D721Med (cell line): Measurements from ENCODE around the gene RAP1GDS1.
A peak's percentile ranks its signal among the peaks of the same experiment; 100 is the strongest.

Experiments used
- DNase-seq: peaks from one replicate; pipeline ENCODE4 v3.0.0; 2011; ENCODE audit warnings: low spot score; ENCODE audit not compliant: insufficient read length
- FAIRE-seq: peaks from 2 replicates; lab custom pipeline; 2011; peaks lifted over from hg19 to GRCh38; lab: Jason Lieb, UNC
- TF ChIP-seq, protein P1 (sequence below): IDR thresholded peaks from 2 replicates; pipeline ENCODE4 v1.5.1; 2012; ENCODE audit warnings: mild to moderate bottlenecking, control low read depth; ENCODE audit not compliant: insufficient read depth; ENCODE audit errors: missing control alignments

RAP1GDS1 gene

DNA sequence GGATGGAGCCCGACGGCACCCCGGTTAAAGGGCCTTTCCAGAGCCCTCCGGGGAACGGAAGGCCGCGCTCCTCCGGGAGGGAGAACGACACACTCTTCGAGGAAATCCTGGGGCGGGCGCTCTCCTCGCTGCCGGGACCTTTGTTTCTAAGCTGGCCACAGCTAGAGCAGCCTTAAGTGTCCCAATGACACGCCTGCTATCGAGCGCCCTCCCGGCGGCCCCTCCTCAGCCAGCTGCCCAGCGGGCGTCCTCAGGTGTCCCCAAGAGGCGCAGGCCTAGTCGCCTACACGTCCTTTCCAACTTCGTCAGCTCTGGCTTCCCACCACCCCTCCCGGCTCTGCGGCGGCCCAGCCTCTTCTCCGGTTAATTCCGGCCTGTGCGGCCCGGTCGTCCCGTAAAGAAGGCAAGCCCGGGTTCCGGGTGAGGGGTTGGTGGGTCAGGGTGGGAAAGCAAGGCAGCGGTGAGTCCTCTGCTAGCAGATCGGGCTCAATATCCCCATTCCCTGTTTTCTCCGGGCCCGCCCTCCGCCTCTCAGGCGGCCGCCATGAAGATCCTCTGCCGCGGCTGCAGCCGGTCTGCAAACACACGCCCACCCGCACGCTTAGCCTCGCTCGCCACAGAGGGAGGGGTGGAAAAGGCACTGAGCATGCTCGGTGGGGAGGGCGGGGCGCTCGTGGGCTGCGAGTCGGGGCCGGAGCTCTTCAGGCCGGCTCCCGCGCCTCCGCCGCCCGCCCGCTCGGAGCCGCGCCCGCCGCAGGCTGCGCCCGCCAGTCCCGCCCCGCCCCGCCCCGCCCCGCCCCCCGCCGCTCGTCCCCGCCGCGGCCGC lies at the start of gene RAP1GDS1:
Gene RAP1GDS1 (plus strand): TSS at position 806 of the 826 bp plus-strand sequence. CDS start 182 bp downstream, outside the sequence.
- peak; percentile 84 for DNase-seq
- TF ChIP-seq, protein P1, sequence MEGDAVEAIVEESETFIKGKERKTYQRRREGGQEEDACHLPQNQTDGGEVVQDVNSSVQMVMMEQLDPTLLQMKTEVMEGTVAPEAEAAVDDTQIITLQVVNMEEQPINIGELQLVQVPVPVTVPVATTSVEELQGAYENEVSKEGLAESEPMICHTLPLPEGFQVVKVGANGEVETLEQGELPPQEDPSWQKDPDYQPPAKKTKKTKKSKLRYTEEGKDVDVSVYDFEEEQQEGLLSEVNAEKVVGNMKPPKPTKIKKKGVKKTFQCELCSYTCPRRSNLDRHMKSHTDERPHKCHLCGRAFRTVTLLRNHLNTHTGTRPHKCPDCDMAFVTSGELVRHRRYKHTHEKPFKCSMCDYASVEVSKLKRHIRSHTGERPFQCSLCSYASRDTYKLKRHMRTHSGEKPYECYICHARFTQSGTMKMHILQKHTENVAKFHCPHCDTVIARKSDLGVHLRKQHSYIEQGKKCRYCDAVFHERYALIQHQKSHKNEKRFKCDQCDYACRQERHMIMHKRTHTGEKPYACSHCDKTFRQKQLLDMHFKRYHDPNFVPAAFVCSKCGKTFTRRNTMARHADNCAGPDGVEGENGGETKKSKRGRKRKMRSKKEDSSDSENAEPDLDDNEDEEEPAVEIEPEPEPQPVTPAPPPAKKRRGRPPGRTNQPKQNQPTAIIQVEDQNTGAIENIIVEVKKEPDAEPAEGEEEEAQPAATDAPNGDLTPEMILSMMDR = no peak
- no peak for FAIRE-seq

- DNase-seq (no peak), FAIRE-seq (no peak)
- TF ChIP-seq, protein P1 = no peak
Observed at GRCh38 chr4:98222306-98222705, 38.9 kb upstream of the RAP1GDS1 start.

GRCh38 chr4:98226396-98226795 lies 34.8 kb upstream of the RAP1GDS1 start:
- TF ChIP-seq, protein P1 = no peak
- FAIRE-seq = no peak
- no peak for DNase-seq

DNA sequence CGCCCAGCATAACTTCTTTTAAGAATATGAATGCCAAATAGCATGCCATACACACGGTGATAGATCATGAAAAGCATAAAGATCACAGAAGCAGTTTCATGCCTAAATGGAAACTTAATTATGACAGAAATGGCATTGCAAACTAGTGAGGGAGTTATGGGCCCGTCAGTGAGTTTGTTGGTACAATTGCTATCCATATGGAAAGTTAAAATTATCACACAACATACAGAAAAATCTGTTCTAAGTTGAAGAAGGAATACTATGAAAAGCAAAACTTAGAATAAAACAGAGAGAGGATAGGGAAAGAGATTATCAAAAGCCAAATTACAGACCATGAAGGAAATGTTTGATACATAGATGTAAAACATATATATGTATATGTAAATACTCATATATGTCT lies 30.2 kb upstream of the RAP1GDS1 start:
- DNase-seq (no peak), FAIRE-seq (no peak)
- TF ChIP-seq, protein P1 = no peak

DNA sequence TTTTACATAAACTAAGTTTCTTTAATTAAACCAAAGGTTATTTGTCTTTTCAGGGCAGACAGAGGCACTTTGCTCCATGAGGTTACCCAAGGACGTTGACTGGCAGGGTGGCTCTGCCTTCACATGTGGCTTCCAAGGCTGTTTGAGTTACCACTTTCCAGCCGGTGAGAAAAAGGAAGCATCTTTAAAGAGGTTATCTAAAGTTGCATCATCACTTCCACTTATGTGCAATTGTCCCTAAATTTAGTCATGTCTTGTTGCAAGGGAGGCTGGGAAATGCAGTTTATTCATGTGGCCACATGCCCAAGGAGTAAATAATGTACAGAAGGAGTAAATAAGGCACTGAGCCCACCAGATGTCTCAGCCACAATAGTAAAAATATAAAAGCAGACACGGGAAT lies 29.0 kb upstream of the RAP1GDS1 start:
- FAIRE-seq (no peak), DNase-seq (no peak)
- TF ChIP-seq, protein P1 = no peak

DNA sequence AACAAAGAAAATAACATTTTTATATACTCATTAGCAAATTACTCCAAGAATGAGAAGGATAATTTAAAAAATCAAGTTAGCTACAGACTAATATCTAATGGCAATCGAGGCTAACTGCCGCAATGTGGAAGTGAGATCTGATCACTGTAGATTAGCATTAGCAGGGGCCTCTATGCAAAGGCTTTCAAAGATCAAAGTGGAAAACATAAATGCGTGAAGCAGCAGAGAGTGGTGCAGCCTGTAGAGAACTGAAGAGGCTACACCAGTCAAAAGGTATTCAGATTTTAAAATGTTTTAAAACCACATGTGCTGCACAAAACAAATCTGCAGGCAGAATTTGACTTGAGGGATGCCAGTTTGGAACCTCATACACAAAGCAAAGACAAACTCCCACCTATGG lies 24.0 kb upstream of the RAP1GDS1 start:
- no peak for DNase-seq
- FAIRE-seq = no peak

More for the DNA sequence above, 24.0 kb upstream of the RAP1GDS1 start:
- TF ChIP-seq, protein P1 = no peak
